ENCODE results near the gene PLCD3. TPM values are rescaled to one million over a fixed set of nuclear protein-coding genes. Genes with fewer than 3 reads are reported as not detected.

Gene PLCD3
- total RNA-seq, 1 experiment from 2014 or later = 88.5 TPM

- DNase-seq = no peak
- no peaks in the 10 kb centered on the region for H3K27me3 Mint-ChIP-seq (ENCODE audit: insufficient read depth, unreplicated experiment)
- no peaks in the 10 kb centered on the region for H3K9me3 Mint-ChIP-seq (ENCODE audit: unreplicated experiment)
- peaks cover 19% of the 10 kb centered on the region for H3K36me3 Mint-ChIP-seq (ENCODE audit: insufficient read depth, unreplicated experiment)
- H3K4me1 ChIP-seq = peaks cover 6% of the 10 kb centered on the region; the same call in 1 of the 2 replicates
- H3K36me3 ChIP-seq (ENCODE audit: control insufficient read depth, insufficient read depth, low read length) = peaks cover 1% of the 10 kb centered on the region; the same call in 1 of the 2 replicates
- no peak overlapping the region for H3K4me3 ChIP-seq (ENCODE audit: low read depth, low read length)
- no peak overlapping the region for H3K27ac Mint-ChIP-seq (ENCODE audit: unreplicated experiment)
- no peaks in the 10 kb centered on the region for H3K4me1 Mint-ChIP-seq (ENCODE audit: low read depth, unreplicated experiment)
- CTCF ChIA-PET = interaction anchor here (1.8 to 3.2 kb wide), 2 partner anchors 11 to 60 kb away, joined by 6 to 230 read pairs; partner anchors contain the start of gene HEXIM1
- POLR2A ChIA-PET = interaction anchor here (2.9 kb wide), 1 partner anchor 24 kb away, joined by 22 read pairs; the partner anchor contains the start of gene HEXIM2
- TF ChIP-seq CTCF (IDR thresholded peaks at IDR 0.05; ENCODE audit: insufficient read depth in 1 of 2, low read depth in 1 of 2, low read length in 1 of 2, severe bottlenecking in 1 of 2, unreplicated experiment in 1 of 2) = no peak
- H3K4me3 Mint-ChIP-seq (ENCODE audit: unreplicated experiment) = peak overlapping the region; percentile 35
- BruUV-seq (replicated peaks) = no TSS peak
- H3K9me3 ChIP-seq = no peaks in the 10 kb centered on the region
- intact Hi-C loops (cut with micrococcal nuclease; ENCODE audit: unreplicated experiment) = loop anchor here (10.0 kb wide), 1 partner anchor 363 kb away; no protein-coding TSS in a partner anchor
- no peaks in the 10 kb centered on the region for H3K27me3 ChIP-seq (replicated peaks; ENCODE audit: control insufficient read depth, insufficient read depth, low read length)
These were observed 5.4 kb upstream of the PLCD3 start for GRCh38 chr17:45137561-45138305.

DNA sequence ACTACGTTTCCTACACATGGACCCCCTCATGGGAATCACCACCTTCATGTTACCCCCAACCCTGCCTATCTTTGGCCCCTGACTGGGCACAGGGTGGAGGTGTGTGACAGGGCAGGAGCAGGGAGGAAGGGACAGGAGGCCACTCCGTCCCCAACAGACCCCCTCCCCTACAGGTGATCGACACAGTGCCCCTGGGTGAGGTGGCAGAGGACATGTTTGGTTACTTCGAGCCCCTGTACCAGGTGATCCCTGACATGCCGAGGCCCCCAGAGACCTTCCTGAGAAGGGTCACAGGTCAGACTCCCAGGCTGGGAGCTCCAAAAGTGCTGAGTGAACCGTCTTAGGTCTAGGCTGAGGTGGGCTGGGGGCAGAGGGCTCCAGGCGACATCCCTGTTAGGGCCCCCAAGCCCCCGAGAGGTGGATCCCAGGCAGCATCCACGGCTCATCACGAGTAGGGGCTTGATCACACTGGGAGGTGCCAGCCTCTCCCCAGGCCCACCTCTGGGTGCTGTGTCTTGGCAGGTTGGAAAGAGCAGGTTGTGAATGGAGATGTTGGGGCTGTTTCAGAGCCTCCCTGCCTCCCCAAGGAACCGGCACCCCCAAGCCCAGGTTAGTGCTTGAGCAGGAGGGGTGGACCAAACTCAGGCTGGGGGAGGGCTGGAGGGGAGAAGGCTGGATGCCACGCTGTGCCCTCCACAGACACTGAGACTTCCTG is 4.7 kb upstream of the PLCD3 start:
- H3K4me3 Mint-ChIP-seq (ENCODE audit: unreplicated experiment) = peak overlapping the region; percentile 35
- intact Hi-C loops (cut with micrococcal nuclease; ENCODE audit: unreplicated experiment) = loop anchor here (10.0 kb wide), 1 partner anchor 362 kb away; no protein-coding TSS in a partner anchor
- ChIA-PET CTCF (interaction anchor here (1.5 to 3.2 kb wide), 7 partner anchors 12 to 99 kb away, joined by 5 to 230 read pairs (median 41); partner anchors contain the start of genes HEXIM1 and HEXIM2), POLR2A (interaction anchor here (0.7 to 2.9 kb wide), 3 partner anchors 9 to 24 kb away, joined by 3 to 52 read pairs (median 22); partner anchors contain the start of genes HEXIM1 and HEXIM2)
- Histone ChIP-seq H3K36me3 (ENCODE audit: control insufficient read depth, insufficient read depth, low read length) (peaks cover 1% of the 10 kb centered on the region; the same call in 1 of the 2 replicates), H3K4me3 (ENCODE audit: low read depth, low read length) (no peak overlapping the region), H3K27me3 (replicated peaks; ENCODE audit: control insufficient read depth, insufficient read depth, low read length) (no peaks in the 10 kb centered on the region), H3K4me1 (peaks cover 6% of the 10 kb centered on the region; the same call in 1 of the 2 replicates), H3K9me3 (no peaks in the 10 kb centered on the region)
- H3K27me3 Mint-ChIP-seq (ENCODE audit: insufficient read depth, unreplicated experiment) = no peaks in the 10 kb centered on the region
- no peaks in the 10 kb centered on the region for H3K9me3 Mint-ChIP-seq (ENCODE audit: unreplicated experiment)
- H3K4me1 Mint-ChIP-seq (ENCODE audit: low read depth, unreplicated experiment) = no peaks in the 10 kb centered on the region
- no TSS peak for BruUV-seq (replicated peaks)
- no peak for TF ChIP-seq CTCF (IDR thresholded peaks at IDR 0.05; ENCODE audit: insufficient read depth in 1 of 2, low read depth in 1 of 2, low read length in 1 of 2, severe bottlenecking in 1 of 2, unreplicated experiment in 1 of 2)
- H3K36me3 Mint-ChIP-seq (ENCODE audit: insufficient read depth, unreplicated experiment) = peaks cover 25% of the 10 kb centered on the region
- no peak for DNase-seq
- H3K27ac Mint-ChIP-seq (ENCODE audit: unreplicated experiment) = no peak overlapping the region
